GM23248 (cell line): ENCODE data around the gene ADAM12. TPM values are rescaled to one million over a fixed set of nuclear protein-coding genes. Genes with fewer than 3 reads are reported as not detected.

Experiments used
- DNase-seq: peaks from one replicate; pipeline ENCODE4 v3.0.0-alpha.2; 2015
- H2AFZ ChIP-seq: fragments of 200-600 bp; sonication (generic); 2 replicates; pipeline ENCODE4 v1.6.1; 2016; ENCODE audit warnings: antibody characterized with exemption
- H3F3A ChIP-seq: fragments of 200-600 bp; sonication (generic); 2 replicates; pipeline ENCODE4 v1.6.1; 2016; ENCODE audit warnings: mild to moderate bottlenecking, antibody characterized with exemption, mixed run types; ENCODE audit not compliant: insufficient read depth
- H3K27ac ChIP-seq: fragments of 200-600 bp; sonication (generic); 2 replicates; pipeline ENCODE4 v1.5.1; 2016; ENCODE audit warnings: mild to moderate bottlenecking
- H3K27me3 ChIP-seq: fragments of 200-600 bp; sonication (generic); replicated peaks from 2 replicates; pipeline ENCODE4 v1.6.1; 2016; ENCODE audit warnings: mild to moderate bottlenecking; ENCODE audit not compliant: insufficient read depth
- H3K36me3 ChIP-seq: fragments of 200-600 bp; sonication (generic); 2 replicates; pipeline ENCODE4 v1.6.1; 2016; ENCODE audit warnings: low read depth, mild to moderate bottlenecking
- H3K4me1 ChIP-seq: fragments of 200-600 bp; sonication (generic); 2 replicates; pipeline ENCODE4 v1.6.1; 2016; ENCODE audit warnings: mild to moderate bottlenecking; ENCODE audit not compliant: insufficient read depth
- H3K4me2 ChIP-seq: fragments of 200-600 bp; sonication (generic); one replicate; pipeline ENCODE4 v1.6.1; 2016; ENCODE audit warnings: mild to moderate bottlenecking; ENCODE audit not compliant: unreplicated experiment
- H3K4me3 ChIP-seq: fragments of 200-600 bp; sonication (generic); 2 replicates; pipeline ENCODE4 v1.5.1; 2016; ENCODE audit warnings: mild to moderate bottlenecking
- H3K79me2 ChIP-seq: fragments of 200-600 bp; sonication (generic); 2 replicates; pipeline ENCODE4 v1.6.1; 2016; ENCODE audit warnings: mild to moderate bottlenecking; ENCODE audit not compliant: insufficient read depth
- H3K9ac ChIP-seq: fragments of 200-600 bp; sonication (generic); 2 replicates; pipeline ENCODE4 v1.6.1; 2016; ENCODE audit warnings: mild to moderate bottlenecking
- H3K9me2 ChIP-seq: fragments of 200-600 bp; sonication (generic); 2 replicates; pipeline ENCODE4 v1.6.1; 2016; ENCODE audit warnings: mixed run types, mild to moderate bottlenecking, moderate library complexity; ENCODE audit not compliant: insufficient read depth
- H3K9me3 ChIP-seq: fragments of 200-600 bp; sonication (generic); one replicate; pipeline ENCODE4 v1.6.1; 2017; ENCODE audit warnings: low read depth
- H4K20me1 ChIP-seq: fragments of 200-600 bp; sonication (generic); 2 replicates; pipeline ENCODE4 v1.6.0; 2016; ENCODE audit not compliant: insufficient read depth
- EZH2 ChIP-seq: fragments of 200-600 bp; sonication (generic); IDR thresholded peaks from 2 replicates; pipeline ENCODE4 v1.6.1; 2018; ENCODE audit warnings: antibody characterized with exemption, mild to moderate bottlenecking; ENCODE audit not compliant: insufficient read depth, poor library complexity, severe bottlenecking
- EZH2phosphoT487 ChIP-seq: fragments of 200-600 bp; sonication (generic); IDR thresholded peaks from 2 replicates; pipeline ENCODE4 v1.6.1; 2018; ENCODE audit warnings: antibody characterized with exemption, moderate library complexity, mild to moderate bottlenecking, low read depth; ENCODE audit not compliant: insufficient read depth
- WGBS, 2 experiments: methylation state at CpG; one replicate each; pipeline ENCODE4 v1.1.6; 2015 to 2017; ENCODE audit warnings: low lambda C conversion rate in 2 of 2, low coverage in 1 of 2; ENCODE audit errors: missing lambda C conversion rate in 2 of 2; 5-methylcytosine and 5-hydroxymethylcytosine counted together
- in situ Hi-C: fragments of 300-500 bp; cut with MboI; formaldehyde crosslinking; loops from 2 replicates; pipeline ENCODE4 v1.15.0; 2020
- polyA plus RNA-seq: library from polyadenylated mRNA; unstranded; fragments of >200 nt; fragmentation: Nextera tagmentation; extraction: Ambion mirVana; gene quantifications from 2 replicates; pipeline ENCODE4 v1.2.1, GENCODE V29; 2016
- total RNA-seq: library from RNA; depleted of rRNA; stranded (reverse); fragments of >200 nt; shearing (Covaris generic); gene quantifications from 2 replicates; pipeline ENCODE4 v1.2.3, GENCODE V29; 2014

The ADAM12 gene
- total and polyA plus RNA-seq, 2 experiments from 2014 or later, result 58.4 to 127 TPM

GRCh38 chr10:126124668-126125349, 263.5 kb downstream of the ADAM12 start:
- H3K9me3 ChIP-seq, result no peaks in the 10 kb centered on the region
- H3K9me2 ChIP-seq, result no peaks in the 10 kb centered on the region
- peaks cover 9% of the 10 kb centered on the region for H3K4me1 ChIP-seq
- H3K4me3 ChIP-seq, result no peak overlapping the region
- H4K20me1 ChIP-seq, result no peaks in the 10 kb centered on the region
- no peak overlapping the region for H3K27ac ChIP-seq
- H3K36me3 ChIP-seq, result no peaks in the 10 kb centered on the region
- in situ Hi-C loops, result no loop called here
- H3F3A ChIP-seq, result peaks cover 30% of the 10 kb centered on the region
- no peak overlapping the region for H3K9ac ChIP-seq
- H3K27me3 ChIP-seq, result no peaks in the 10 kb centered on the region
- peak; percentile 52 for DNase-seq
- TF ChIP-seq EZH2 (no peak), EZH2phosphoT487 (no peak)
- H2AFZ ChIP-seq, result no peak overlapping the region
- no peak overlapping the region for H3K4me2 ChIP-seq
- H3K79me2 ChIP-seq, result no peaks in the 10 kb centered on the region
- WGBS, 2 experiments, result 93 to 95% methylated on average over 7 to 9 of the region's 9 CpGs

GRCh38 chr10:126124046-126124445, 264.2 kb downstream of the ADAM12 start:
- TF ChIP-seq EZH2 (no peak), EZH2phosphoT487 (no peak)
- Histone ChIP-seq H2AFZ (no peak overlapping the region), H3K27ac (no peak overlapping the region), H3K27me3 (no peaks in the 10 kb centered on the region), H3K9me3 (no peaks in the 10 kb centered on the region), H3K79me2 (no peaks in the 10 kb centered on the region), H3K9me2 (no peaks in the 10 kb centered on the region), H3K9ac (no peak overlapping the region), H3K36me3 (no peaks in the 10 kb centered on the region), H3K4me2 (no peak overlapping the region), H3F3A (peaks cover 25% of the 10 kb centered on the region; the same call in 1 of the 2 replicates), H3K4me1 (peaks cover 17% of the 10 kb centered on the region), H3K4me3 (no peak overlapping the region), H4K20me1 (no peaks in the 10 kb centered on the region)
- WGBS, 2 experiments, result 96 to 98% methylated on average over 7 of the region's 7 CpGs
- DNase-seq, result no peak
- in situ Hi-C loops, result no loop called here

GRCh38 chr10:126123466-126123865, 264.8 kb downstream of the ADAM12 start:
- Histone ChIP-seq H3K27ac (no peak overlapping the region), H2AFZ (no peak overlapping the region), H4K20me1 (no peaks in the 10 kb centered on the region), H3K9ac (no peak overlapping the region), H3K4me3 (no peak overlapping the region), H3K4me2 (no peak overlapping the region), H3K9me2 (no peaks in the 10 kb centered on the region), H3K9me3 (no peaks in the 10 kb centered on the region), H3K36me3 (no peaks in the 10 kb centered on the region), H3K4me1 (peaks cover 17% of the 10 kb centered on the region), H3K27me3 (no peaks in the 10 kb centered on the region), H3F3A (peaks cover 26% of the 10 kb centered on the region; the same call in 1 of the 2 replicates), H3K79me2 (no peaks in the 10 kb centered on the region)
- no peak for DNase-seq
- TF ChIP-seq EZH2phosphoT487, result no peak
- TF ChIP-seq EZH2, result no peak
- 99% methylated on average over 10 of the region's 10 CpGs for WGBS, 2 experiments
- in situ Hi-C loops, result no loop called here

GRCh38 chr10:126122881-126123280, 265.4 kb downstream of the ADAM12 start:
- Histone ChIP-seq H3K9me3 (no peaks in the 10 kb centered on the region), H3F3A (peaks cover 30% of the 10 kb centered on the region; the same call in 1 of the 2 replicates), H3K4me2 (no peak overlapping the region), H2AFZ (no peak overlapping the region), H4K20me1 (no peaks in the 10 kb centered on the region), H3K27me3 (no peaks in the 10 kb centered on the region), H3K9ac (no peak overlapping the region), H3K27ac (no peak overlapping the region), H3K9me2 (no peaks in the 10 kb centered on the region), H3K79me2 (no peaks in the 10 kb centered on the region), H3K36me3 (no peaks in the 10 kb centered on the region), H3K4me3 (no peak overlapping the region), H3K4me1 (peaks cover 17% of the 10 kb centered on the region)
- no peak for DNase-seq
- WGBS, 2 experiments, result 36 to 43% methylated on average over 1 of the region's 1 CpG
- in situ Hi-C loops, result no loop called here
- TF ChIP-seq EZH2phosphoT487 (no peak), EZH2 (no peak)

- TF ChIP-seq EZH2 (no peak), EZH2phosphoT487 (no peak)
- peak; percentile 56 for DNase-seq
Observed at GRCh38 chr10:126119599-126119998, 268.7 kb downstream of the ADAM12 start.

More at GRCh38 chr10:126119599-126119998, 268.7 kb downstream of the ADAM12 start:
- peaks cover 17% of the 10 kb centered on the region for H3K4me1 ChIP-seq
- in situ Hi-C loops, result no loop called here
- 0 out of 2 replicates have a peak, but pooled peaks cover 14% of the 10 kb centered on the region for H3K36me3 ChIP-seq
- H2AFZ ChIP-seq, result no peak overlapping the region
- WGBS, 2 experiments, result 72 to 77% methylated on average over 3 of the region's 3 CpGs
- H3K4me2 ChIP-seq, result no peak overlapping the region
- no peaks in the 10 kb centered on the region for H3K79me2 ChIP-seq
- no peaks in the 10 kb centered on the region for H4K20me1 ChIP-seq
- H3K27me3 ChIP-seq, result no peaks in the 10 kb centered on the region
- H3K4me3 ChIP-seq, result no peak overlapping the region
- no peak overlapping the region for H3K9ac ChIP-seq
- no peak overlapping the region for H3K27ac ChIP-seq
- H3K9me2 ChIP-seq, result no peaks in the 10 kb centered on the region
- peaks cover 50% of the 10 kb centered on the region; the same call in 1 of the 2 replicates for H3F3A ChIP-seq
- H3K9me3 ChIP-seq, result no peaks in the 10 kb centered on the region
